Fibroblast of skin of left quadriceps (primary cell): Measurements from ENCODE around the gene RPUSD4.
A peak's percentile ranks its signal among the peaks of the same experiment; 100 is the strongest.

Source experiments
- DNase-seq, 2 experiments: peaks; one replicate each; pipeline ENCODE4 v3.0.0-alpha.2; 2013; ENCODE audit warnings: low read depth in 2 of 2

RPUSD4 gene

GRCh38 chr11:126182787-126183445 is 28.5 kb downstream of the RPUSD4 start:
- DNase-seq, result no peak

DNA sequence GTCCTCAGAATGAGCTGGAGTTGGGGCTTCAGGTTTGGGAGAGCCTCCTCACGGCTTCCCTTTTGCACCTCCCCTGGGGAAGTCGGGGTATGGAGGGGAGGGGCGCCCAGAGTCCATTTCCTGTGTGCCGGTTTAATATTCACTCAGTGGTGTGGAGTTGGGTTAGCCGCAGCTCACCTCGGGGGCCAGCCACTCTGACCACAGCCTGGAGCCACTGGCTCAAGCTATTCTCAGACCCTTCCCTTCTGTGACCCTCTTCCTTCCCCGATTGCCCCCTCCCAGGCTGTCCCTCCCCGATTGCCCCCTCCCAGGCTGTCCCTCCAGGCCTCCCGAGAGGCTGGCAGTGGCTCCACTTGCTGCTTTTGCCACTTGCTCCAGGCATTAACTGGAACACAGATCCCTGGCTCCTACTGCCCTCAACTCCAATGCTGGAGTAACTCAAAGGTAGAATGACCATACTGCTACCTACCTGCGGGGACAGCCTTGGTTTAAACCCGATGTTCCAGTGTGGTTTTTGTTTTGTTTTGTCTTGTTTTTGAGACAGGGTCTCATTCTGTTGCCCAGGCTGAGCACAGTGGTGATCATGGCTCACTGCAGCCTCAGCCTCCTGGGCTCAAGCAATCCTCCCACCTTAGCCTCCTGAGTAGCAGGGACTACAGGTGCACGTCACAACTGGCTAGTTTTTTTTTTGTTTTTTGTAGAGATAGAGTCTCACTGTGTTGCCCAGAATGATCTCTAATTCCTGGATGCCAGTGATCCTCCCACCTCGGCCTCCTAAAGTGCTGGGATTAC is 29.3 kb downstream of the RPUSD4 start:
- no peak for DNase-seq

GRCh38 chr11:126176853-126177470 is 34.5 kb downstream of the RPUSD4 start:
- no peak for DNase-seq

DNA sequence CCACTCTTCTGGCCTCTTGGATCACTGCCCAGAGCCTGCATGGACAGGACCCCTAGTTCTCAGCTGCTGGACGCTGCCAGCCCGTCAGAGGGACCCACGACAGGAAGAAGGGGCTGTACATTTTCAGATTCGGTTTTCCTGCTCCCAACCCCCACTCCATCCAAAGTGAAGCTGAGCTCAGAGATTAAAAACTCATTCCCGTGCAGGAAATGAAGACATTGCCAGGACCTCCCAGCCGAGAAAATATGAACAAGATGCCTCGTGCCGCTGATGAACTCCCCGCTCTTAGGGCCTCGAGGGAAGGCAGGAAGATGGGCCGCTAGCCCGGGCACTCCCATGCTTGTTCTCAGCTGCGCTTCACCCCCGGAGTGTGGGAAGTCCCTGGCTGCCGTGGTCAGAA is 36.1 kb downstream of the RPUSD4 start:
- peak; percentile 46 to 48 for DNase-seq

DNA sequence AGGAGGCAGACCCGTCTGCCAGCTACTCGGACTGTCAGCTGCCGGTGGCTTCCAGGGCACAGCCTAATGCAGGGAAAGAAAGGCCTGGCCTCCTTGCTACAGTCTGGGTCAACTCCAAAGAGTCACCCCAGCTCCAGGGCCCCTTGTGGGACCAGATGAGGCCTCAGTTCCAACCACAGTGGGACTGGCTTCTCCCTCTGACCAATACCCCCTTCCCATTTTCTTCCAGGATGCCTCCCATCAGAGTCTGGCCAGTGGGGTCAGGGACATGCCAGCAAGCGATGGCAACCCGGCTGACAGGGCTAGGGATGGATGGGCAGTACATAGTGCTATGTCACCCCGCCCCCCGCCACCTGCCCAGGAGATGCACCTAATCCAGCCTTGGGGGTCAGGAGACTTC is 36.6 kb downstream of the RPUSD4 start:
- DNase-seq, result no peak

- no peak for DNase-seq
Observed at GRCh38 chr11:126173257-126173656, 38.2 kb downstream of the RPUSD4 start.

DNA sequence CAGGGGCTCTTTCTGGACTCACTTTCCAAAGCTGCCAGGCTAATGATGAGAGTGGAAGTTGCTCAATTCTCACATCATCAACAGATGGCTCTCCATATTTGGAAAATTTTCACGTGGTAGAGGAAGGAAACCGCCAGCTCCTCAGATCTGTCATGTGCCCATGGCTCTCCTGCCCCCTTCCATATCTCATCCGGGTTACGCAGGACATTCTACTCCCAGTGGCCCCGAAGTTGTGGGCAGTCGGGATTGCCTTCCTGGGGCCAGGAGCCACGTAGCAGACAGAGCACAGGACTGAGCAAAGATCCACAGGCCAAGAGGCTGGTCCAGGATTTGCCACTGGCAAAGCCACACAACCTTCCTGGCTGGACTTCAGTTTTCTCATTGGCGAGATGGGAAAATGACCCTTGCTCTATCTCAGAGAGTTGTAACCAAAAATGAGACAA is 38.8 kb downstream of the RPUSD4 start:
- peak; percentile 92 to 93 for DNase-seq

GRCh38 chr11:126169291-126169690 is 42.2 kb downstream of the RPUSD4 start:
- no peak for DNase-seq

DNA sequence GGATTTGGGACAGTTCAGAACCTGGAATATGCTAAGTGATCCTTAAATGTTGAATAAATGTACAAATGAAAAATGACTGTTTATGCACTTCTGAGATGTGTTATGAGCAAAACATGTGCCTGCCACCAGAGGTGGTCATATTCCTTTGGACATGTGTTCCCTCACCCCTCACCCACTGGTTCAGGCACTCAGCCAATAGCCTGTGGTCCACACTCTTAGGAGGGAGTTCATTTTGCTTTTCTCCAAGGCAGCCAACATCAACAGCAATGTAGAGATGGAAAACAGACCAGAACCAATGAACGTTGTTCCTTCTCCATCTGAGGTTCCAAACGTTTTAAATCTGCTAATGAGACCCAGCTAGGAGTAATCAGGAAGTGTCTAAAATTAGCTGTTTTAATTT is 44.0 kb downstream of the RPUSD4 start:
- peak; percentile 20 for DNase-seq

DNA sequence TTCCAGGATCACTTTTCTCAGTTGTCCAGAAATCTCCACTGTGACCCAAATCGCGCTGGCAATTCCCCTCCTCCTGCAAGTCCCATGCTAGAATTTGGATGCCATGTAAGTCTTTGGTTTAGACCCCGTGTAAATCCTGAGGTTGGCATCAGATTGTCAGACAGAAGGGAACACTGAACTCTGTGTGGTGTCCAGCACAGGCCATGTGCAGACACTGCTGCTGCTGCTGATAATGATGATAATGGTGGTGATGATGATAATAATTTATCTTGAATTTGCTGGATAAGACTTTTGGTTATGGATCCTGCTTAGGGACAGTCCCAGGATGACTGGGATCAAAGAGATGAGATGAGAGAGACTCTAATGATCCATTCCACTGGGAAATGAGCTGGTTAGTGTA is 45.0 kb downstream of the RPUSD4 start:
- DNase-seq, result no peak

DNA sequence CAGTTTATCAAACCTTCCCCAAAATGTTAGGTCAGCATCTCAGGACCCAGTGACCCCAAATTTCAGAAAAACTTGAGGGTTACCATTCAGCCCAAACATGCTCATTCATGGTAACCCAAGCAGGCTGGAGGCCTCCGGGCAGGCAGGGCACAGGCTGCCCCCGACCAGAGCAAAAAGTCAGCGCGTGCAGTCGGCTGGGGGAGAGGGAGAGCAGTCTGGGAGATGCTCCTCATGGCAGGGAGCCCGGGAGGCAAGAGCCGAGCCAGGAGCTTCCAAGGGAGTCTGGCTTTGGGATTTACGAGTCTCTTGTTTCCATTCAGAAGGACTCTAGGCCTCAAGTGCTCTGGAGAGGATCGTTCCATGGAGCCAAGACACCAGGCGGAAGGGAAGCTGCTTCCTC is 45.7 kb downstream of the RPUSD4 start:
- DNase-seq, result no peak

GRCh38 chr11:126165311-126165720 is 46.1 kb downstream of the RPUSD4 start:
- DNase-seq, result no peak

DNA sequence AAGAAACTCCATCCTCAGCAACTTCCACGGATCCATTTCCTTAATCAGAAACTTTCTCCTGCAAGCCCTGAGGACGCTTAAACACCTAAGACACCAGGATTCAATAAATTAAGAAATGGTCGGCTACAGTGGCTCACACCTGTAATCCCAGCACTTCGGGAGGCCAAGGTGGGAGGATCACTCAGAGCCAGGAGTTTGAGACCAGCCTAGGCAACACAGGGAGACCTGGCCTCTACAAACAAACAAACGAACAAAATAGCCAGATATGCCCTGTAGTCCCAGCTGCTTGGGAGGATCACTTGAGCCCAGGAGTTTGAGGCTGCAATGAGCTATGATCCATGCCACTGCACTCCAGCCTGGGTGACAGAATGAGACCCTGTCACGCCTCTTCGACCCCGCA is 46.7 kb downstream of the RPUSD4 start:
- DNase-seq, result no peak

DNA sequence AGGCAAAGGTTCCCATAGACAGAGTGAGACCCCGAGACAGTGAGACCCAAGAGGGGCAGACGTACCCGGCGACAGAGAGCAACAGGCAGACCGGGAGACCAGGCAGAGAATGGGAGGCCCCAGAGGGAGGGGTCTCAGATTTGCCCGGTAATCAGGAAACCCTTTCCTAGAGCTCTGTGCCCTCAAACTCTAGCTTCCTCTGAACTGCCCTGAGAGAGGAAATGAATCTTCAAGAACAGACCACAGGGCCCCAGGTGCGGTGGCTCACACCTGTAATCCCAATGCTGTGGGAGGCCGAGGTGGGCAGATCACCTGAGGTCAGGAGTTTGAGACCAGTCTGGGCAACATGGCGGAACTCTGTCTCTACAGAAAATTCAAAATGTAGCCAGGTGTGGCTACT is 47.7 kb downstream of the RPUSD4 start:
- no peak for DNase-seq

GRCh38 chr11:126163074-126163700 is 48.3 kb downstream of the RPUSD4 start:
- peak; percentile 78 to 82 for DNase-seq

DNA sequence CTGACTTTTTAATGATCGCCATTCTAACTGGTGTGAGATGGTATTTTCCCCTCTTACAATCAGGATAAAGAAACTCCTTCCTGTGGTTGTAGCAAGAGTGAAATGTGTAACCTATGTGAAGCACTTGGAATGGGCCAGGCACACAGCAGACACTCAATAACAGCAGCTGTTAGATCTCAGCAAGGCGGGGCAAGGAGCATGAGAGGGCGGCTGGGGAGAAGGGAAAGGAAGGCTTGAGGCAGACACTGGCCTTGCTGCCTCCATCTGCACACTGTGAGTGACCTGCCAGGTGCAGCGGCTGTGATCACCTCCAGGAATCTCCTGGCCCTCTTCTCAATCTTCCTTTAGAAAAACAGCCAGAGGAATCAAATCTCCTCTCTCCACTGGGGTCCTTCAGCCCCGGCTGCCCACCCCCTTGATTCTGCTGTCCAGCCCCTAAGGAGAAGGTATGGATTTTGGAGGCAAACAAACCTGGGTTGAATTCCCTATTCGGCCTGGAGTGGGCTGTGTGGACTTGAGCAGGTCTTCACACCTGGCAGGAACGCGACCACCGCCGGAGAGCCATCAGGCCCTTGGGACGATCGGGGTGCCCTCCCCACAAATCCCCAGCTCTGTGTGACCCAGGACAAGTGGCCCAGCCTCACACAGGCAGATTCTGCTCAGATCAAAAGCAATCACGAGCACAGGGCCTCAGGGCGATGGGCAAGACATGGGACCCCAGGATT is 49.0 kb downstream of the RPUSD4 start:
- no peak for DNase-seq

DNA sequence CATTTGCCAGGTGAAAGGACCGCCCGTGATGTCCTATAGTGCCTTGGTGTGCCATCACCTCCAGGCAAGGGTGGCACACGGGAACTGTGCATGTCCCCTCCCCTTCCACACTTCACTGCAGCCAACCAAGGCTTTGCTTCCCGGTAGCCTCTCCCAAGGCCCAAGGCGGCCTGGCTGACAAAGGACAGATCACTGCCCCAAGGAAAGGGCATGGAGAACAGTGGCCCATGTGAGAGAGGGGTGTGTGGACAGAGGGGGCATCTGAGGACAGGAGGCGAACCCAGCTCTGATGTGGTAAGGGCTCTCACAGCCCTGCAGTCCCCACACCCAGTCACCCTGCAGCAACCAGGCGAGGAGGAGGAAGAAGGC is 50.4 kb downstream of the RPUSD4 start:
- DNase-seq, result no peak

- no peak for DNase-seq
Observed at GRCh38 chr11:126160345-126161022, 51.0 kb downstream of the RPUSD4 start.

DNA sequence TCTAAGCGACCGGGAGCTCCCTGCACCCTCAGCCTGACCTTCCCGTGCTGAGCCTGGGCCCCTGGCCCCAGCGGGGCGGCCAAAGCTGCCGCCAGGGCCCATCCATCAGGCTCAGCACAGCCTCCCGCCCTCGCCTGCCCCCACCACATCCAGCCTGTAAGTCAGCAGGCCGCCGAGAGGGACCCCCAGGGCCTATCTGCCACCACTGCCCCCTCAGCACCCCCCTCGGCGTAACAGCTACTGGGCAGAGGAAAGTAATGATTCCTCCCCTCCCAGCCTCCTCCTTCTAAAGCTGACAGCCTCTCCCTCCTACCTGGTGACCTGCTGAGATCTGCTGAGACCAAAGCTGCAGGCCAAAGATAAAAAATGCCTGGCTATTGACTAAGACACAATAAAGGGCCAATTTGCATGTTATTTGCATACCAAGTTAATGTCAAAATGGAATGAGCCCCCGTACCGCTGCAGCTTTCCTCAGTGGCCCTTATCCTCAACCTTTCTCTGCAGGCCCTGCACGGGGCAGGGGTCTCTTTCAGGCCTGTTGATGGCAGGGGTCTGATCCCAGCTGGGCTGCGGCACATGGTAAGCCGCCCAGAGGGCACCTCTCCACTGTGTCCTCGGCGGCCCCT is 51.6 kb downstream of the RPUSD4 start:
- DNase-seq, result no peak

DNA sequence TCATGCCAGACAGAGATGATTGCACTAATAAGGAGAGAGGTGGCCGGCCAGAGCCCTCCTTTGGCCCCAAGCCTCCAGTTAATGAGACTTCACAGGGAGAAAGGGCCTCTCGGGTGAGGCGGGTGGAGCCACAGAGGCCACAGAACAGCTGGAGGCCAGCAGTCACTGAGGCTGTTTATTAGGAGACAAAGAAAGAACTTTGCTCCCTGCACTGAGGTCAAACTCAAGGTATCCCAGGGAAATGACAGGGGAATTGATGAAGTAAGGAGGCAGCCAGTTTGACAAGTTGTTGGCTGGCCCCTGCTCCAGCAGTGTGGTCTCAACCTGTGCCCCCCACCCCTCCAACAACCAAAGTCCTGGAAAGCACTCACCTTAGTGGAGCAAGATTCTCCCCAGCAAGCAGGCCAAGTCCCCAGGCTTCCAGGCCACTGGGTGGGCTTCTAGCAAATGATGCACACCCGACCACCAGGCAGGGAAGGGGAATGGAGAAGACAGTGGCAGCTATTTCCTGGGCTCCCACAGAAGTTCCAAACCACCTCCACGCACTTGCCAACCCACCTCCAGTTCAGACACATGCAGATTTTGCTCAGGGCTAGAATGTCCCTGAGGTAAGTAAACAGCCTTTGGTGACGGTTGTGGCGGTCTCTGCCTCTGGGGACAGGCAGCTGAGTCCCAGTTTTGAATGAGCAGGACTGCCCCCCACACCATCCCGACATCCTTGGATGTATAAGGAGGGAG is 53.2 kb downstream of the RPUSD4 start:
- no peak for DNase-seq
